Naive B cell (primary cell): ENCODE results near the gene ZNF287. TPM values are rescaled to one million over a fixed set of nuclear protein-coding genes. Genes with fewer than 3 reads are reported as not detected.

Experiments
- ATAC-seq, 2 donors: fragments of 150-1000 bp; cut with Tn5 transposase; 2 replicates each; pipeline ENCODE4 v1.10.0; 2021; ENCODE audit warnings: low read depth in 2 of 2, mild to moderate bottlenecking in 2 of 2, moderate library complexity in 2 of 2
- DNase-seq: peaks from one replicate; pipeline ENCODE4 v3.0.0; 2022
- H3K27ac Mint-ChIP-seq, 6 donors: one replicate each; pipeline ENCODE4 v1.8.0; 2020 to 2022; ENCODE audit warnings: mild to moderate bottlenecking in 6 of 6, mixed read lengths in 6 of 6, moderate library complexity in 5 of 6, inconsistent platforms in 2 of 6
- H3K27me3 Mint-ChIP-seq, 3 donors: one replicate each; pipeline ENCODE4 v1.8.0; 2021 to 2022; ENCODE audit warnings: mixed read lengths in 3 of 3, mild to moderate bottlenecking in 1 of 3
- H3K36me3 Mint-ChIP-seq, 2 donors: one replicate each; pipeline ENCODE4 v1.8.0; 2020 to 2022; ENCODE audit warnings: mixed read lengths in 2 of 2, inconsistent platforms in 1 of 2, mild to moderate bottlenecking in 1 of 2
- H3K4me1 Mint-ChIP-seq, 3 donors: one replicate each; pipeline ENCODE4 v1.8.0; 2020 to 2022; ENCODE audit warnings: mixed read lengths in 3 of 3, inconsistent platforms in 1 of 3, mild to moderate bottlenecking in 1 of 3, moderate library complexity in 1 of 3
- H3K4me3 Mint-ChIP-seq, 8 donors: one replicate each; pipeline ENCODE4 v1.8.0; 2020 to 2022; ENCODE audit warnings: mild to moderate bottlenecking in 8 of 8, mixed read lengths in 8 of 8, moderate library complexity in 8 of 8, inconsistent platforms in 2 of 8
- H3K9me3 Mint-ChIP-seq, 7 donors: one replicate each; pipeline ENCODE4 v1.8.0; 2020 to 2022; ENCODE audit warnings: mixed read lengths in 7 of 7, mild to moderate bottlenecking in 5 of 7, inconsistent platforms in 2 of 7, moderate library complexity in 1 of 7
- polyA plus RNA-seq, 6 donors: library from polyadenylated mRNA; unstranded; fragments of 300-500 nt; fragmentation: Illumina TruSeq; gene quantifications; one replicate each; pipeline ENCODE4 v1.2.3, GENCODE V29; 2021; ENCODE audit warnings: low read depth in 6 of 6

ZNF287 gene
- 10 to 100 TPM in 2 of 6 donors, 1 to 10 TPM in 4; 6.7 to 15.3 (median 9.2) TPM for polyA plus RNA-seq

GRCh38 chr17:16568541-16569357 is at the start of gene ZNF287:
Gene ZNF287 (minus strand): TSS chr17:16569204. CDS start chr17:16567731, 1,473 bp downstream.
- Mint-ChIP-seq H3K4me1 (peaks cover 18 to 22% (median 21%) of the 10 kb centered on the region in 3 donors), H3K36me3 (peaks cover 13 to 15% of the 10 kb centered on the region in 2 donors), H3K9me3 (no peaks in the 10 kb centered on the region), H3K27ac (peak within 1 kb of the TSS; percentile 94 to 99 (median 97)), H3K4me3 (peak within 1 kb of the TSS; percentile 78 to 93 (median 87)), H3K27me3 (peaks cover 5 to 8% (median 6%) of the 10 kb centered on the region in 3 donors)
- peak; percentile 93 to 94 for ATAC-seq
- DNase-seq, result peak; percentile 93

- ATAC-seq, result no peak
- no peak overlapping the region for H3K4me3 Mint-ChIP-seq
- DNase-seq, result no peak
- peaks cover 33 to 51% of the 10 kb centered on the region in 2 donors for H3K36me3 Mint-ChIP-seq
- peaks cover 21 to 86% (median 63%) of the 10 kb centered on the region in 7 donors for H3K9me3 Mint-ChIP-seq
- no peaks in the 10 kb centered on the region for H3K27me3 Mint-ChIP-seq
- no peaks in the 10 kb centered on the region for H3K4me1 Mint-ChIP-seq
- peak overlapping the region in 1 of 6 donors; percentile 44 for H3K27ac Mint-ChIP-seq
Measured at GRCh38 chr17:16617481-16618060, 48.6 kb upstream of the ZNF287 start.

DNA sequence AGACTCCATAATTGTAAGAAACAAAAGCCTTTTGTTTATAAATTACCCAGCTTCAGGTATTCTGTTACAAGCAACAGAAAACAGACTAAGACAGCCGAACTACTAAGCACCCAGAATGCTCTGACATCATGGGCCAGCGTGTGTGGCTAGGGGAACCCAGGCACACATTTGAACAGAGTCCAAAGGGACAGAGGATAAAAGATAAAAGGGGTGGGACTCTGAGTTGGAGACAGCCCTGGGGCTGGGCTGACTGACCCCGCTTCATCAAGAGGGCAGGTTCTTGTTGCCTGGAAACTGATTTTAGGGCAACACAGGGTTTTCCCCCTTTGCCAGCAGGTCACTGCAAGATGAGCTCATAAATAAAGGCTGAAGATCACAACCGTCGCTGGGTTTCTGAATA is 30.5 kb upstream of the ZNF287 start:
- no peak overlapping the region for H3K4me3 Mint-ChIP-seq

GRCh38 chr17:16593356-16594102 is 24.5 kb upstream of the ZNF287 start:
- peaks cover 0 to 4% (median 2%) of the 10 kb centered on the region in 7 donors for H3K9me3 Mint-ChIP-seq
- no peaks in the 10 kb centered on the region for H3K36me3 Mint-ChIP-seq
- no peak overlapping the region for H3K27ac Mint-ChIP-seq
- H3K27me3 Mint-ChIP-seq, result peaks cover 25 to 63% (median 34%) of the 10 kb centered on the region in 3 donors
- ATAC-seq, result no peak
- DNase-seq, result no peak
- H3K4me3 Mint-ChIP-seq, result no peak overlapping the region
- peaks cover 0 to 7% (median 5%) of the 10 kb centered on the region in 3 donors for H3K4me1 Mint-ChIP-seq

More for the DNA sequence above, 30.5 kb upstream of the ZNF287 start:
- peaks cover 26 to 42% (median 26%) of the 10 kb centered on the region in 3 donors for H3K27me3 Mint-ChIP-seq
- DNase-seq, result no peak
- ATAC-seq, result no peak
- peaks cover 0 to 11% (median 7%) of the 10 kb centered on the region in 7 donors for H3K9me3 Mint-ChIP-seq
- peak overlapping the region in 1 of 6 donors; percentile 37 for H3K27ac Mint-ChIP-seq
- H3K36me3 Mint-ChIP-seq, result peaks cover 0 to 7% of the 10 kb centered on the region in 2 donors
- no peaks in the 10 kb centered on the region for H3K4me1 Mint-ChIP-seq

GRCh38 chr17:16589097-16589969 is 20.3 kb upstream of the ZNF287 start:
- ATAC-seq (peak; percentile 81 to 83), DNase-seq (peak; percentile 87)
- H3K4me3 Mint-ChIP-seq, result peak overlapping the region; percentile 71 to 89 (median 84)
- peaks cover 3 to 14% (median 12%) of the 10 kb centered on the region in 3 donors for H3K4me1 Mint-ChIP-seq
- peaks cover 38 to 76% (median 50%) of the 10 kb centered on the region in 3 donors for H3K27me3 Mint-ChIP-seq
- H3K36me3 Mint-ChIP-seq, result no peaks in the 10 kb centered on the region
- peaks cover 0 to 2% (median 0%) of the 10 kb centered on the region in 7 donors for H3K9me3 Mint-ChIP-seq
- no peak overlapping the region for H3K27ac Mint-ChIP-seq

- ATAC-seq (no peak), DNase-seq (no peak)
- no peak overlapping the region for H3K4me3 Mint-ChIP-seq
- peaks cover 8 to 21% (median 20%) of the 10 kb centered on the region in 3 donors for H3K4me1 Mint-ChIP-seq
- no peak overlapping the region for H3K27ac Mint-ChIP-seq
- no peaks in the 10 kb centered on the region for H3K36me3 Mint-ChIP-seq
- no peaks in the 10 kb centered on the region for H3K9me3 Mint-ChIP-seq
- peaks cover 54 to 77% (median 57%) of the 10 kb centered on the region in 3 donors for H3K27me3 Mint-ChIP-seq
Measured at GRCh38 chr17:16585796-16586195, 16.8 kb upstream of the ZNF287 start.

DNA sequence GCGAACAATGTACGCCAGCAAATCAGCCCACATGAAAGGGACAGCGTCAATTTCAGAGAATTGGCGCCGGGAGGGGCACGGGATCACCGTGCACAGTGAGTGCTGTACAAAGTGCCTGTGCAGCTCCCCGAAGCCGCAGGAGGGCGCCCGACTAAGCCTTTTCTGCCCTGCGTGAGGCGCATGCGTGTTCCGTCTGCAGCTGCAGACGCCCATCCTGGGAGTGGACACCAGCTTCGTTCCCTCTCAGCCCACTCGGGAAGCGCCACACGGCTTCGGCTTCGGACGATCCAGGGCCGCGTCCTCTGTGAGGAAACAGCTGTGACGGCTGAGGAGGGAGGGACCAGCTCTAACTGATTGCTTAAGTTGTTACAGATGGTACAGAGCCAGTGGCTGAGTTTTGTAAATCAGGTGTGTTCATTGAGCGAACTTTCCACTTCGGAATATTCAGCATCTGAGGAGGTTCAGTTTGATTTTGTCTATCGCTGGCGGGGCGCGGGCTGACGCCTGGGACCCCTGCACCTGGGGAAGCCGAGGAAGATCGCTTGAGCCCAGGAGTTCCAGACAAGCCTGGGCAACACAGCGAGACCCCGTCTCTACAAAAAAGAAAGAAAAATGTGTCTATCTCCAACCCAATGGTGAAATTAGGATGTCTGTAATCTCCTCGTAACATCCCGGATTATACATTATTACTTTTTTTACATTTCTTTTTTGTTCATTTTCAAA is 15.4 kb upstream of the ZNF287 start:
- H3K4me1 Mint-ChIP-seq, result peaks cover 8 to 18% (median 17%) of the 10 kb centered on the region in 3 donors
- H3K27me3 Mint-ChIP-seq, result peaks cover 63 to 78% (median 68%) of the 10 kb centered on the region in 3 donors
- peaks cover 0 to 9% (median 0%) of the 10 kb centered on the region in 7 donors for H3K9me3 Mint-ChIP-seq
- DNase-seq (peak; percentile 69), ATAC-seq (peak; percentile 87 to 88)
- peak overlapping the region; percentile 47 to 80 (median 68) for H3K4me3 Mint-ChIP-seq
- no peaks in the 10 kb centered on the region for H3K36me3 Mint-ChIP-seq
- peak overlapping the region in 1 of 6 donors; percentile 76 for H3K27ac Mint-ChIP-seq

DNA sequence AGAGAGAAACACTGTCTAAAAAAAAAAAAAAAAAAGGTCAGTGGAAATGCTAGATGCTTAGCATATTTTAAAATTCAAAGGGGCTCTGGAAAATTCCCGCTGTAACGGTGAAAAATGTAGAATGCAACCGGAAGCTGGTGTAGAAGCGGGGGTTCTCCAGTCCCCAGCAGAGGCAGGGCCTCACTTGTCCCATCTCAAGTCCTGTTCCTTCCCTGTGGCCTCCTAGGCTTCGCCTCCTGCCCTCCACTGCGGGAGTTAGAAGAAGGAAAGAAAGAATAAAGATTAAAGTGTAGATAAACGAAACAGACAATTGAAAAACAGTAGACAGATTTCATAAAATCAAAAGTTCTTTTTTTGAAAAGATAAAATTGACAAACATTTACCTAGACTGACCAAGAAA is 14.8 kb upstream of the ZNF287 start:
- Mint-ChIP-seq H3K36me3 (no peaks in the 10 kb centered on the region), H3K27ac (peak overlapping the region in 2 of 6 donors; percentile 33 to 76), H3K27me3 (peaks cover 60 to 82% (median 73%) of the 10 kb centered on the region in 3 donors), H3K4me1 (peaks cover 8 to 17% (median 12%) of the 10 kb centered on the region in 3 donors), H3K4me3 (peak overlapping the region in 7 of 8 donors; percentile 47 to 80 (median 61)), H3K9me3 (peaks cover 0 to 9% (median 0%) of the 10 kb centered on the region in 7 donors)
- ATAC-seq (no peak), DNase-seq (no peak)

GRCh38 chr17:16573466-16573865 is 4.5 kb upstream of the ZNF287 start:
- no peaks in the 10 kb centered on the region for H3K36me3 Mint-ChIP-seq
- no peak overlapping the region for H3K4me3 Mint-ChIP-seq
- DNase-seq, result no peak
- no peaks in the 10 kb centered on the region for H3K9me3 Mint-ChIP-seq
- peaks cover 26 to 44% (median 35%) of the 10 kb centered on the region in 3 donors for H3K27me3 Mint-ChIP-seq
- H3K4me1 Mint-ChIP-seq, result peaks cover 11 to 16% (median 13%) of the 10 kb centered on the region in 3 donors
- no peak overlapping the region for H3K27ac Mint-ChIP-seq
- ATAC-seq, result no peak

GRCh38 chr17:16569358-16569712 is 331 bp upstream of the ZNF287 start:
- Mint-ChIP-seq H3K27ac (peak overlapping the region; percentile 94 to 99 (median 97)), H3K27me3 (peaks cover 7 to 10% (median 8%) of the 10 kb centered on the region in 3 donors), H3K9me3 (no peaks in the 10 kb centered on the region), H3K4me1 (peaks cover 18 to 22% (median 21%) of the 10 kb centered on the region in 3 donors), H3K36me3 (peaks cover 12 to 15% of the 10 kb centered on the region in 2 donors), H3K4me3 (peak overlapping the region; percentile 78 to 93 (median 87))
- ATAC-seq, result peak; percentile 70 to 76
- DNase-seq, result no peak

- Mint-ChIP-seq H3K9me3 (peaks cover 14 to 95% (median 84%) of the 10 kb centered on the region in 7 donors), H3K4me1 (no peaks in the 10 kb centered on the region), H3K36me3 (peaks cover 60 to 70% of the 10 kb centered on the region in 2 donors), H3K27me3 (no peaks in the 10 kb centered on the region), H3K27ac (no peak overlapping the region), H3K4me3 (no peak overlapping the region)
- no peak for ATAC-seq
- no peak for DNase-seq
Measured at GRCh38 chr17:16552637-16553045, 16.4 kb downstream of the ZNF287 start.
